GM12891 (cell line): ENCODE measurements around the gene TMEM245.

Source experiments
- PAX5 ChIP-seq: IDR thresholded peaks from 2 replicates; pipeline ENCODE4 v1.6.1; 2011; ENCODE audit warnings: low read length, moderate library complexity, mild to moderate bottlenecking; ENCODE audit not compliant: insufficient read depth, severe bottlenecking
- POLR2A ChIP-seq: IDR thresholded peaks from 2 replicates; pipeline ENCODE4 v1.6.1; 2011; ENCODE audit warnings: low read depth, low read length, control low read depth
- POLR2AphosphoS5 ChIP-seq: IDR thresholded peaks from 2 replicates; pipeline ENCODE4 v1.6.1; 2011; ENCODE audit warnings: low read depth, low read length, control low read depth
- SPI1 ChIP-seq: IDR thresholded peaks from 2 replicates; pipeline ENCODE4 v1.6.1; 2011; ENCODE audit warnings: low read depth, low read length, control low read depth
- TAF1 ChIP-seq: IDR thresholded peaks from 2 replicates; pipeline ENCODE4 v1.6.1; 2011; ENCODE audit warnings: low read depth, low read length, control low read depth

DNA sequence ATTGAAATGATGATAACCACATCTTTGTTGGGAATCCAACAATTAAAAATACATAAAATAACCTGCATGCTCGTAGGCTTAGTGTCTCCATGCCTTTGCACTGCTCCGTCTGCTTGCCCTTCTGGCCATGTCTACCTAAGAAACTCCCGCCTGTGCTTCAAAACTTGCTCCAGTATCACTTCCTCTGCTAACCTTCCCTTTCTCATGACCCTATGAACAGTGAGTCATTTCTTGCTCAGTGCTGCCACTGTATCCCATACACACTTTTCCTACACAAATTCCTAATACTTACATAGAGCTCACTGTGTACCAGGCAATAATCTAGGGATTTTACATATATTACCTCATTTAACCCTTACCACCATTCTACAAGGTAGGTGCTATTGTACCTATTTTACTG is 33.5 kb downstream of the TMEM245 start:
- TF ChIP-seq PAX5 = no peak
- no peak for TF ChIP-seq POLR2A
- no peak for TF ChIP-seq POLR2AphosphoS5
- TF ChIP-seq TAF1 = no peak
- TF ChIP-seq SPI1 = peak; percentile 96
